Endodermal cell (in vitro differentiated cells): ENCODE results near the gene CTIF. TPM values are rescaled to one million over a fixed set of nuclear protein-coding genes. Genes with fewer than 3 reads are reported as not detected.

ENCODE experiments used
- DNase-seq: peaks from one replicate; pipeline ENCODE4 v3.0.0-alpha.2; 2017
- H3K27ac ChIP-seq: 2 replicates; pipeline ENCODE4 v1.5.1; 2013; ENCODE audit warnings: mild to moderate bottlenecking, low read depth, low read length, moderate library complexity
- H3K27me3 ChIP-seq: 2 replicates; pipeline ENCODE4 v1.6.1; 2013; ENCODE audit warnings: mild to moderate bottlenecking, low read length, moderate library complexity; ENCODE audit not compliant: insufficient read depth, control insufficient read depth, poor library complexity, severe bottlenecking
- H3K36me3 ChIP-seq: 2 replicates; pipeline ENCODE4 v1.7.0; 2013; ENCODE audit warnings: mild to moderate bottlenecking, low read length, moderate library complexity; ENCODE audit not compliant: control insufficient read depth, insufficient read depth
- H3K4me1 ChIP-seq: one replicate; pipeline ENCODE4 v1.7.0; 2013; ENCODE audit warnings: low read length; ENCODE audit not compliant: control insufficient read depth, insufficient read depth
- H3K4me3 ChIP-seq: 2 replicates; pipeline ENCODE4 v1.5.1; 2013; ENCODE audit warnings: mild to moderate bottlenecking, low read length, moderate library complexity
- H3K9ac ChIP-seq: 2 replicates; pipeline ENCODE4 v1.6.1; 2013; ENCODE audit warnings: mild to moderate bottlenecking, low read length, moderate library complexity; ENCODE audit not compliant: poor library complexity, severe bottlenecking; ENCODE audit errors: extremely low read depth
- H3K9me3 ChIP-seq: 2 replicates; pipeline ENCODE4 v1.6.1; 2013; ENCODE audit warnings: mild to moderate bottlenecking, low read length, moderate library complexity; ENCODE audit not compliant: control insufficient read depth
- H3K27ac Mint-ChIP-seq: 2 replicates; pipeline ENCODE4 v1.8.0; 2020; ENCODE audit warnings: mixed read lengths
- H3K27me3 Mint-ChIP-seq: 2 replicates; pipeline ENCODE4 v1.8.0; 2021; ENCODE audit warnings: mild to moderate bottlenecking, mixed read lengths; ENCODE audit not compliant: insufficient read depth
- H3K36me3 Mint-ChIP-seq: 2 replicates; pipeline ENCODE4 v1.8.0; 2020; ENCODE audit warnings: low read depth, mixed read lengths
- H3K4me1 Mint-ChIP-seq: 2 replicates; pipeline ENCODE4 v1.8.0; 2020; ENCODE audit warnings: mixed read lengths
- H3K4me3 Mint-ChIP-seq: 2 replicates; pipeline ENCODE4 v1.8.0; 2020; ENCODE audit warnings: mild to moderate bottlenecking, moderate library complexity, mixed read lengths
- H3K9me3 Mint-ChIP-seq: 2 replicates; pipeline ENCODE4 v1.8.0; 2020; ENCODE audit warnings: mild to moderate bottlenecking, mixed read lengths
- WGBS, 2 experiments: methylation state at CpG; one replicate each; pipeline versions ENCODE4 v1.1.5 to v1.1.7; 2013; ENCODE audit warnings: missing lambda C conversion rate in 2 of 2, mixed read lengths in 1 of 2; ENCODE audit not compliant: insufficient coverage in 1 of 2, insufficient read length in 1 of 2; 5-methylcytosine and 5-hydroxymethylcytosine counted together
- total RNA-seq, 2 donors: library from RNA; stranded (reverse); fragmentation: NEBNext Ultra II Directional in 1 of 2; extraction: Animal tissue kit (Norgen Biotek cat#: 25700) in 1 of 2; gene quantifications; 2 replicates in 1 of 2; 3 replicates in 1 of 2; pipeline ENCODE4 v1.2.1, GENCODE V29; 2021
- TF ChIP-seq, protein P1 (sequence below): fragments of 200-600 bp; sonication (generic); conservative IDR thresholded peaks from 2 replicates; pipeline ENCODE4 v1.5.0; 2021; ENCODE audit warnings: antibody characterized with exemption, mild to moderate bottlenecking

Gene CTIF
- total RNA-seq, 2 donors from 2014 or later: 33.8 to 41.6 TPM

DNA sequence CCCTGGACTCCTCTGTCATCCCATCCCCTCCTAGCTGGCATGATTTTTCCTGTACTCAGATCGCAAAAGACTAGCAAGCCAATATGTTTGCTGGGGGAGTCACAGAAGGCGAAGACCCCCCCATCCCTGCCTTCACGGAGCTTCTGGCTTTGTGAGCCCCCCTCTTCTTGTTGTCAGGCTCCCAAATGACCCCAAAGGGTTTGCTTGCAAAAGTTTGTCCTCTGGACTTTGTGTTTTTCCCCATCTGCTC is 242.0 kb downstream of the CTIF start:
- 66 to 85% methylated on average over 3 of the region's 3 CpGs for WGBS, 2 experiments
- Histone ChIP-seq H3K36me3 (peaks cover 12% of the 10 kb centered on the region), H3K9ac (no peak overlapping the region), H3K4me1 (peaks cover 17% of the 10 kb centered on the region), H3K9me3 (no peaks in the 10 kb centered on the region), H3K4me3 (no peak overlapping the region), H3K27ac (peak overlapping the region; percentile 98), H3K27me3 (no peaks in the 10 kb centered on the region)
- H3K27me3 Mint-ChIP-seq: no peaks in the 10 kb centered on the region
- peaks cover 41% of the 10 kb centered on the region for H3K4me1 Mint-ChIP-seq
- H3K9me3 Mint-ChIP-seq: no peaks in the 10 kb centered on the region
- no peaks in the 10 kb centered on the region for H3K36me3 Mint-ChIP-seq
- peak overlapping the region; percentile 13 for H3K4me3 Mint-ChIP-seq
- TF ChIP-seq, protein P1, sequence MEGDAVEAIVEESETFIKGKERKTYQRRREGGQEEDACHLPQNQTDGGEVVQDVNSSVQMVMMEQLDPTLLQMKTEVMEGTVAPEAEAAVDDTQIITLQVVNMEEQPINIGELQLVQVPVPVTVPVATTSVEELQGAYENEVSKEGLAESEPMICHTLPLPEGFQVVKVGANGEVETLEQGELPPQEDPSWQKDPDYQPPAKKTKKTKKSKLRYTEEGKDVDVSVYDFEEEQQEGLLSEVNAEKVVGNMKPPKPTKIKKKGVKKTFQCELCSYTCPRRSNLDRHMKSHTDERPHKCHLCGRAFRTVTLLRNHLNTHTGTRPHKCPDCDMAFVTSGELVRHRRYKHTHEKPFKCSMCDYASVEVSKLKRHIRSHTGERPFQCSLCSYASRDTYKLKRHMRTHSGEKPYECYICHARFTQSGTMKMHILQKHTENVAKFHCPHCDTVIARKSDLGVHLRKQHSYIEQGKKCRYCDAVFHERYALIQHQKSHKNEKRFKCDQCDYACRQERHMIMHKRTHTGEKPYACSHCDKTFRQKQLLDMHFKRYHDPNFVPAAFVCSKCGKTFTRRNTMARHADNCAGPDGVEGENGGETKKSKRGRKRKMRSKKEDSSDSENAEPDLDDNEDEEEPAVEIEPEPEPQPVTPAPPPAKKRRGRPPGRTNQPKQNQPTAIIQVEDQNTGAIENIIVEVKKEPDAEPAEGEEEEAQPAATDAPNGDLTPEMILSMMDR: no peak
- no peak for DNase-seq
- peak overlapping the region; percentile 90 for H3K27ac Mint-ChIP-seq

DNA sequence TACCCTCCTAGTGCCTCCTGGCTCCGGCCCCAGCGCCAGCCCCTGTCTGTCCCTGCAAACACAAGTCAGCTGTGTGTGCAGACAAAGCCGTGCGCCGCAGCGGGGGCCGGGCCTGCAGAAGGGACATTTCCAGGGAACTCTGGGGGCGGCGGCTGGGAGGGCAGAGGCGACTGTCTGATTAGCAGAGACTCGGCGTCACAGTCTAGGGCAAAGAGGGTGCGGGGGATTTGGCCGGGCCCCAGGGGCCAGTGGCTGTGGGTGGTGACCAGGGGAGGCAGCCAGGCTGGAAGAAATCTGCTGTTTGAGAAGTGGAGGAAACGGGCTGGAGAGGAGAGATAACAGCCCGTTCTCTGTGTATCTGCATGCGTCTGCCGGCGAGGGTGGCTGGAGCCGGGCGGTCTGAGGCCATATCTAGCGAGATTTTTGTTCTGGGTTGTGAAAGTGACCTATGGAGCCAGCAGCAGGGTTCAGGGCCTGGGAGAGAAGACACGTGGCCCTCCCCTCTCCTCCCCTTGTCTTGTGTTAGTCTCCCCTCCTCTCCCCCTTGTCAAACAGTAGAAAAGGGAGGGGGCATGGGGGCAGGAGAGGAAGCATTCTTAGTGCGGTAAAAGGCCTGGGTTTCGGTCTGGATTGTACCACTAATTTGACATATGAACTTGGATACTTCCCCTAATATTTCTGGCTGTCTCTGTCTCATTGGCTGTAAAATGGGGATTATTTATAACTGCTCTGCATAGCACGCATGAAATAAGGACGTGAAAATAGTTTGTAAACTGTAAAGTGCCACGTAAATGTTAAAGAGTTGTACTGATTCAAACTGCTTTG is 242.5 kb downstream of the CTIF start:
- H3K9me3 ChIP-seq: no peaks in the 10 kb centered on the region
- Mint-ChIP-seq H3K9me3 (no peaks in the 10 kb centered on the region), H3K27ac (peak overlapping the region; percentile 90), H3K36me3 (no peaks in the 10 kb centered on the region), H3K4me1 (peaks cover 44% of the 10 kb centered on the region), H3K27me3 (no peaks in the 10 kb centered on the region), H3K4me3 (peak overlapping the region; percentile 13)
- H3K27ac ChIP-seq: peak overlapping the region; percentile 98
- peaks cover 12% of the 10 kb centered on the region for H3K36me3 ChIP-seq
- no peak overlapping the region for H3K9ac ChIP-seq
- H3K4me1 ChIP-seq: peaks cover 17% of the 10 kb centered on the region
- TF ChIP-seq, protein P1: no peak
- no peak for DNase-seq
- no peaks in the 10 kb centered on the region for H3K27me3 ChIP-seq
- WGBS, 2 experiments: 48 to 76% methylated on average over 5 to 28 of the region's 28 CpGs
- H3K4me3 ChIP-seq: no peak overlapping the region

DNA sequence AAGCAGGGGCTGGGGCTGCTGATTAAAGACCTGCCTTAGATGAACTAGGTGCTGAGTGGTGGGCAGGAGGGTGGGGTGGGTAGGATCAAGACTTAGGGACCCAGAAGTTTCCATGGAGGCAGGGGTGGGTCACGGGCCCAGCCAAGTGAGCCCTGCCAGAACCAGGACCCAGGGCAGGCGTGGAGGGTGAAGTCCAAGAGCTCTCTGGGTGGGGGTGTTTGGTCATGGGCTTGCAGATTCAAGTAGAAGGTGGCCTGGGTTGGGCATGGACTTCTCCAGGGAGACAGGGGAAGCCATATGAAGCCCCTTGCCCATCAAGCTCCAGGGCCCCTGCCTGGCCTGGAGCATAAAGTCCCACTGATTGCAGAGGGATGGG is 243.1 kb downstream of the CTIF start:
- H3K27me3 ChIP-seq: no peaks in the 10 kb centered on the region
- no peak for DNase-seq
- WGBS, 2 experiments: 100% methylated on average over 1 to 2 of the region's 2 CpGs
- no peak overlapping the region for H3K9ac ChIP-seq
- H3K4me3 ChIP-seq: no peak overlapping the region
- peaks cover 17% of the 10 kb centered on the region for H3K4me1 ChIP-seq
- no peaks in the 10 kb centered on the region for H3K36me3 Mint-ChIP-seq
- TF ChIP-seq, protein P1: no peak
- H3K27me3 Mint-ChIP-seq: no peaks in the 10 kb centered on the region
- peaks cover 45% of the 10 kb centered on the region for H3K4me1 Mint-ChIP-seq
- H3K27ac Mint-ChIP-seq: peak overlapping the region; percentile 90
- H3K36me3 ChIP-seq: peaks cover 12% of the 10 kb centered on the region
- H3K9me3 ChIP-seq: no peaks in the 10 kb centered on the region
- peak overlapping the region; percentile 98 for H3K27ac ChIP-seq
- H3K9me3 Mint-ChIP-seq: no peaks in the 10 kb centered on the region
- no peak overlapping the region for H3K4me3 Mint-ChIP-seq
